Measurements from ENCODE around the gene STK33. TPM values are rescaled to one million over a fixed set of nuclear protein-coding genes. Genes with fewer than 3 reads are reported as not detected.

Gene STK33
- total RNA-seq, 2 experiments from 2014 or later = not detected

DNA sequence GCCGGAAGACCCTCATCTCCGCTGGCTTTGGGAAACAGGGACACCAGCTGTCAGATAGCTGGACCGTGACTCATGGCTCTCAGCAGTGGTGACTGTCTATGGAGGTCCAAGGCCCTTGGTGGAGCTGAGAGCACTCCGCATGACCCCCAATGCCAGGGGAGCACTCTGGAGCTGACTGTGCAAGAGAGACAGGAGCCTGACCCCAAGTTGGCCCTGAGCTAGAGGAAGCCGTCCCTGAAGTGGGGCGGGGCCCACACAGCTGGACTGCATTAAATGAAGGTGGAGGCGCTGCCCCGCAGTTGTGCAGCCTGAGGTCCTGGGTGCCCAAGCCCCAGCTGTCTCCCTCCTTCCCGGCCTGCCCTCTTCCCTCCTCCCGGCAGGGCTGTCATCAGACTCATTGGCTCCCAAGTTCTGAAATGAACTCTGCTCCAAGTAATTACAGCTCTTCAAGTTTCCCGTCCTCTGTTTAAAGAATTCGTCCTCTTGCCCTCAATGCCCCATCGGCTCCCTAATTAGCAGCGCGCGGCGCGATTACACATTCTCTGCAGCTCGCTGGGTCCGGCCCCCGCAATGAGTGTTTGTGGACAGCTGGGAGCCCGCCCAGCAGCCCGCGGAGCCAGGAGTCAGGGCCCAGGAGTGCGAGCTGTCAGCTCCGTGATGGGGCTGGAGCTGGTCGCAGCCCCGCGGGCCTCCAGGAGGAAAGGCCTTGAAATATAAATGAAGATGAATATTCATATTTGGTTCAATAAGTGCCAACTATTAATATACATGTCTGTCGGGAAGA is 237.1 kb downstream of the STK33 start:
- H3K9me3 Mint-ChIP-seq = no peaks in the 10 kb centered on the region
- POLR2A ChIA-PET = no interaction called here
- Histone ChIP-seq H3K4me3 (ENCODE audit: low read length) (no peak overlapping the region), H3K27ac (ENCODE audit: low read depth in 1 of 2, low read length in 2 of 2) (no peak overlapping the region), H3K4me1 (ENCODE audit: insufficient read depth, low read length) (peaks cover 9% of the 10 kb centered on the region), H3K27me3 (ENCODE audit: control insufficient read depth in 1 of 2, insufficient read depth in 2 of 2, low read length in 2 of 2) (peaks cover 2 to 8% of the 10 kb centered on the region in 2 experiments), H3K9me3 (ENCODE audit: control insufficient read depth in 1 of 2, insufficient read depth in 1 of 2, low read length in 2 of 2) (peaks cover 0 to 3% of the 10 kb centered on the region in 2 experiments), H3K36me3 (ENCODE audit: insufficient read depth, low read length) (no peaks in the 10 kb centered on the region)
- no peak overlapping the region for H3K27ac Mint-ChIP-seq
- DNase-seq = no peak
- H3K36me3 Mint-ChIP-seq (ENCODE audit: low read depth) = no peaks in the 10 kb centered on the region
- CTCF ChIA-PET = no interaction called here
- intact Hi-C loops (cut with DNase I, micrococcal nuclease) = no loop called here
- H3K27me3 Mint-ChIP-seq = peaks cover 10% of the 10 kb centered on the region
- H3K4me1 Mint-ChIP-seq (ENCODE audit: low read depth) = no peaks in the 10 kb centered on the region
- no peak overlapping the region for H3K4me3 Mint-ChIP-seq
- no peak for ATAC-seq (ENCODE audit: poor library complexity)
- TF ChIP-seq, protein P1, sequence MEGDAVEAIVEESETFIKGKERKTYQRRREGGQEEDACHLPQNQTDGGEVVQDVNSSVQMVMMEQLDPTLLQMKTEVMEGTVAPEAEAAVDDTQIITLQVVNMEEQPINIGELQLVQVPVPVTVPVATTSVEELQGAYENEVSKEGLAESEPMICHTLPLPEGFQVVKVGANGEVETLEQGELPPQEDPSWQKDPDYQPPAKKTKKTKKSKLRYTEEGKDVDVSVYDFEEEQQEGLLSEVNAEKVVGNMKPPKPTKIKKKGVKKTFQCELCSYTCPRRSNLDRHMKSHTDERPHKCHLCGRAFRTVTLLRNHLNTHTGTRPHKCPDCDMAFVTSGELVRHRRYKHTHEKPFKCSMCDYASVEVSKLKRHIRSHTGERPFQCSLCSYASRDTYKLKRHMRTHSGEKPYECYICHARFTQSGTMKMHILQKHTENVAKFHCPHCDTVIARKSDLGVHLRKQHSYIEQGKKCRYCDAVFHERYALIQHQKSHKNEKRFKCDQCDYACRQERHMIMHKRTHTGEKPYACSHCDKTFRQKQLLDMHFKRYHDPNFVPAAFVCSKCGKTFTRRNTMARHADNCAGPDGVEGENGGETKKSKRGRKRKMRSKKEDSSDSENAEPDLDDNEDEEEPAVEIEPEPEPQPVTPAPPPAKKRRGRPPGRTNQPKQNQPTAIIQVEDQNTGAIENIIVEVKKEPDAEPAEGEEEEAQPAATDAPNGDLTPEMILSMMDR (IDR thresholded peaks at IDR 0.05) = no peak

DNA sequence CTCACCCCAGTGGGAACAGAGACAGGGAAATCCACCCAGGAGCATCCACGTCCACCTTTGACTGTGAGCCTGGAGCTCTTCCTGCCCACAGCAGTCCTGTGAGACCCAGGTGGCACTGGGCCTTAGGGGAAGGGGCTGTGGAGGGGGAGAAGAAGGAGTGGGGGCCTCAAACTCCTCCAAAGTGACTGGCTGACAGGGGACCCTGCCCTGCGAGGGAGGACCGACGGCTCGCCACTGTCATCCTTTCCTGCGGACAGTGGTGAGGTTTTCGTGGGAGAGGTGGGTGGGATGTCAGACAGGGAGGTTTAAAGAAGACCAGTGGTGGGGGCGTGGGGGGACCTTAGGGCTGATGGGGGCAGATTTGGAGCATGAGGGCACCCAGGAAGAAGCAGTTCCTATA is 237.8 kb downstream of the STK33 start:
- Mint-ChIP-seq H3K9me3 (no peaks in the 10 kb centered on the region), H3K4me1 (ENCODE audit: low read depth) (no peaks in the 10 kb centered on the region), H3K27ac (no peak overlapping the region), H3K4me3 (no peak overlapping the region), H3K36me3 (ENCODE audit: low read depth) (no peaks in the 10 kb centered on the region), H3K27me3 (peaks cover 10% of the 10 kb centered on the region)
- TF ChIP-seq, protein P1 (IDR thresholded peaks at IDR 0.05) = no peak
- no peaks in the 10 kb centered on the region for H3K9me3 ChIP-seq (ENCODE audit: control insufficient read depth in 1 of 2, insufficient read depth in 1 of 2, low read length in 2 of 2)
- DNase-seq (no peak), ATAC-seq (ENCODE audit: poor library complexity) (no peak)
- ChIA-PET CTCF (no interaction called here), POLR2A (no interaction called here)
- no peak overlapping the region for H3K4me3 ChIP-seq (ENCODE audit: low read length)
- H3K36me3 ChIP-seq (ENCODE audit: insufficient read depth, low read length) = no peaks in the 10 kb centered on the region
- H3K27me3 ChIP-seq (ENCODE audit: control insufficient read depth in 1 of 2, insufficient read depth in 2 of 2, low read length in 2 of 2) = peaks cover 3 to 8% of the 10 kb centered on the region in 2 experiments
- no peak overlapping the region for H3K27ac ChIP-seq (ENCODE audit: low read depth in 1 of 2, low read length in 2 of 2)
- H3K4me1 ChIP-seq (ENCODE audit: insufficient read depth, low read length) = peaks cover 9% of the 10 kb centered on the region
- intact Hi-C loops (cut with DNase I, micrococcal nuclease) = no loop called here

DNA sequence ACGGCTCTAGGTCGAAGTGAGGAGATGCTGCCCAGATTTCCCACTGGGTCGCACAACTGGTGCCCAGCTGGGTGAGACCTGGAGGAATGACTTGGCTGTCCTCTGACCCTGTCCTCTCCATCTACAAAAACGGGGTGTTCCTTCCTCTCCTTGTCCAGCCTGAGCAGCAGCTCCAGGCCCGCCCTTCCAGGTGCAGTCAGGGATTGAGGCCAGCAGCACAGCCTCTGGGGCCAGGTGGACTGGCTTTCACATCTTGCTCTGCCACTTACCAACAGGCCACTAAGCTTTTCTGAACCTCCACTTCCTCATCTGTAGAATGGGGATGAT is 238.6 kb downstream of the STK33 start:
- ChIA-PET CTCF (no interaction called here), POLR2A (no interaction called here)
- Mint-ChIP-seq H3K4me1 (ENCODE audit: low read depth) (no peaks in the 10 kb centered on the region), H3K27ac (no peak overlapping the region), H3K9me3 (no peaks in the 10 kb centered on the region), H3K36me3 (ENCODE audit: low read depth) (no peaks in the 10 kb centered on the region), H3K4me3 (no peak overlapping the region), H3K27me3 (peaks cover 10% of the 10 kb centered on the region)
- ATAC-seq (ENCODE audit: poor library complexity) (no peak), DNase-seq (no peak)
- Histone ChIP-seq H3K27me3 (ENCODE audit: control insufficient read depth in 1 of 2, insufficient read depth in 2 of 2, low read length in 2 of 2) (peaks cover 3 to 8% of the 10 kb centered on the region in 2 experiments), H3K4me1 (ENCODE audit: insufficient read depth, low read length) (peaks cover 9% of the 10 kb centered on the region), H3K36me3 (ENCODE audit: insufficient read depth, low read length) (no peaks in the 10 kb centered on the region), H3K27ac (ENCODE audit: low read depth in 1 of 2, low read length in 2 of 2) (no peak overlapping the region), H3K9me3 (ENCODE audit: control insufficient read depth in 1 of 2, insufficient read depth in 1 of 2, low read length in 2 of 2) (no peaks in the 10 kb centered on the region), H3K4me3 (ENCODE audit: low read length) (no peak overlapping the region)
- TF ChIP-seq, protein P1 (IDR thresholded peaks at IDR 0.05) = no peak
- intact Hi-C loops (cut with DNase I, micrococcal nuclease) = no loop called here
